Measurements from ENCODE around the gene SETD6.

DNA sequence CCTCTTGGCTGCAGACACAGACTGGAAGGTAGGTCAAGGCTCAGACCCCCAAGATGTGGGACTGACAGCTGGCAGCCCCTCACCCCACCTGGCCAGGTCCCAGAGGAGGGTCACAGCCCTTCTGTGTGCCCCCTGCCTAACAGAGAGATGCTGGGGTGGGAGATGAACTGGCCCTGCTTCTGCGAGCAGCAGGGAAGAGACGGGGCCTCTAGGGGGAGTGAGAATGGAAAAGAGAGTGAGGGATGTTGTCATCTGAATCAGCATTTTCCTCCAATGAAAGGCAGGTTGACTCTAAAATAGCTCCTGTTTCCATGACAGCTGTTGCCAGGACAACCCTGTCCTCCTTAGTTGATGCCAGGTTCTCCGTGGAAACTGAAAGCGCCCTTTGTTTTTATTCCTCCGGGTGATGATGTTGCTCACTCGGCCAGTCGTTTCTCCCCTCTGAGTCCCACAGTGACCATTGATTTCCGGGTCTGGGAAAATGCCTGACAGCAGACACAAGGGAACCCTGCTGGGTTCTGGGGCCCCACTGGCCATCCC is 20.3 kb upstream of the SETD6 start:
- peak in 1 of 4 experiments; percentile 17 for TF ChIP-seq CTCF (IDR thresholded peaks at IDR 0.05)
- TF ChIP-seq POLR2AphosphoS5 (IDR thresholded peaks at IDR 0.05) = no peak
